GM12878 (cell line): Measurements from ENCODE around the gene HOXB2.

Source experiments
- ELK1 ChIP-seq: IDR thresholded peaks from 2 replicates; pipeline ENCODE4 v1.6.1; 2012; ENCODE audit warnings: low read depth, low read length, improper control_type of control experiment
- IRF4 ChIP-seq: IDR thresholded peaks from 2 replicates; pipeline ENCODE4 v1.6.1; 2011; ENCODE audit warnings: low read depth, low read length
- KLF5 ChIP-seq: fragments of 450-650 bp; IDR thresholded peaks from 2 replicates; pipeline ENCODE4 v1.6.1; 2014; ENCODE audit warnings: mild to moderate bottlenecking; ENCODE audit not compliant: partially characterized antibody
- NBN ChIP-seq: fragments of 450-650 bp; IDR thresholded peaks from 2 replicates; pipeline ENCODE4 v1.6.1; 2016
- NFIC ChIP-seq: IDR thresholded peaks from 2 replicates; pipeline ENCODE4 v1.6.1; 2012; ENCODE audit warnings: low read depth, mild to moderate bottlenecking, inconsistent platforms, low read length, moderate library complexity
- NR2C2 ChIP-seq: IDR thresholded peaks from 2 replicates; pipeline ENCODE4 v1.6.1; 2011; ENCODE audit warnings: borderline replicate concordance, low read depth; ENCODE audit not compliant: control insufficient read depth, insufficient read length
- SMC3 ChIP-seq: IDR thresholded peaks from 2 replicates; pipeline ENCODE4 v1.6.1; 2011; ENCODE audit warnings: low read length, improper control_type of control experiment, borderline replicate concordance
- YY1 ChIP-seq: IDR thresholded peaks from 2 replicates; pipeline ENCODE4 v1.6.1; 2011; ENCODE audit warnings: low read depth, mild to moderate bottlenecking, low read length
- TF ChIP-seq, protein P1 (sequence below), 3 experiments: IDR thresholded peaks in 2 of 3; conservative IDR thresholded peaks in 1 of 3; 2 replicates each; pipeline ENCODE4 v1.5.1; 2011; ENCODE audit warnings: low read depth in 3 of 3, low read length in 3 of 3, mild to moderate bottlenecking in 3 of 3, control low read depth in 2 of 3, moderate library complexity in 2 of 3, inconsistent platforms in 1 of 3, mixed read lengths in 1 of 3; ENCODE audit not compliant: control insufficient read depth in 2 of 3, insufficient read depth in 1 of 3; ENCODE audit errors: extremely low read depth in 1 of 3

GRCh38 chr17:48558831-48559121 lies 13.9 kb upstream of the HOXB2 start:
- no peak for TF ChIP-seq SMC3
- no peak for TF ChIP-seq NR2C2
- TF ChIP-seq NFIC = no peak
- TF ChIP-seq, protein P1, sequence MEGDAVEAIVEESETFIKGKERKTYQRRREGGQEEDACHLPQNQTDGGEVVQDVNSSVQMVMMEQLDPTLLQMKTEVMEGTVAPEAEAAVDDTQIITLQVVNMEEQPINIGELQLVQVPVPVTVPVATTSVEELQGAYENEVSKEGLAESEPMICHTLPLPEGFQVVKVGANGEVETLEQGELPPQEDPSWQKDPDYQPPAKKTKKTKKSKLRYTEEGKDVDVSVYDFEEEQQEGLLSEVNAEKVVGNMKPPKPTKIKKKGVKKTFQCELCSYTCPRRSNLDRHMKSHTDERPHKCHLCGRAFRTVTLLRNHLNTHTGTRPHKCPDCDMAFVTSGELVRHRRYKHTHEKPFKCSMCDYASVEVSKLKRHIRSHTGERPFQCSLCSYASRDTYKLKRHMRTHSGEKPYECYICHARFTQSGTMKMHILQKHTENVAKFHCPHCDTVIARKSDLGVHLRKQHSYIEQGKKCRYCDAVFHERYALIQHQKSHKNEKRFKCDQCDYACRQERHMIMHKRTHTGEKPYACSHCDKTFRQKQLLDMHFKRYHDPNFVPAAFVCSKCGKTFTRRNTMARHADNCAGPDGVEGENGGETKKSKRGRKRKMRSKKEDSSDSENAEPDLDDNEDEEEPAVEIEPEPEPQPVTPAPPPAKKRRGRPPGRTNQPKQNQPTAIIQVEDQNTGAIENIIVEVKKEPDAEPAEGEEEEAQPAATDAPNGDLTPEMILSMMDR (IDR thresholded peaks at IDR 0.05 in 2 of 3, conservative IDR thresholded peaks at IDR 0.05 in 1 of 3; ENCODE audit: control insufficient read depth in 2 of 3, extremely low read depth in 1 of 3, insufficient read depth in 1 of 3, low read depth in 3 of 3, low read length in 3 of 3) = no peak
- TF ChIP-seq NBN = no peak
- TF ChIP-seq ELK1 = no peak
- no peak for TF ChIP-seq IRF4
- no peak for TF ChIP-seq KLF5
- TF ChIP-seq YY1 = no peak
